Measurements from ENCODE around the gene TMEM190.
"Not testable (repeated sequence)": the region's sequence is repeated elsewhere in the genome, so short reads cannot be mapped to it uniquely, and the experiment has no call there.

The TMEM190 gene

GRCh38 chr19:55391702-55392615 lies 15.3 kb downstream of the TMEM190 start:
- no peak for DNase-seq

DNA sequence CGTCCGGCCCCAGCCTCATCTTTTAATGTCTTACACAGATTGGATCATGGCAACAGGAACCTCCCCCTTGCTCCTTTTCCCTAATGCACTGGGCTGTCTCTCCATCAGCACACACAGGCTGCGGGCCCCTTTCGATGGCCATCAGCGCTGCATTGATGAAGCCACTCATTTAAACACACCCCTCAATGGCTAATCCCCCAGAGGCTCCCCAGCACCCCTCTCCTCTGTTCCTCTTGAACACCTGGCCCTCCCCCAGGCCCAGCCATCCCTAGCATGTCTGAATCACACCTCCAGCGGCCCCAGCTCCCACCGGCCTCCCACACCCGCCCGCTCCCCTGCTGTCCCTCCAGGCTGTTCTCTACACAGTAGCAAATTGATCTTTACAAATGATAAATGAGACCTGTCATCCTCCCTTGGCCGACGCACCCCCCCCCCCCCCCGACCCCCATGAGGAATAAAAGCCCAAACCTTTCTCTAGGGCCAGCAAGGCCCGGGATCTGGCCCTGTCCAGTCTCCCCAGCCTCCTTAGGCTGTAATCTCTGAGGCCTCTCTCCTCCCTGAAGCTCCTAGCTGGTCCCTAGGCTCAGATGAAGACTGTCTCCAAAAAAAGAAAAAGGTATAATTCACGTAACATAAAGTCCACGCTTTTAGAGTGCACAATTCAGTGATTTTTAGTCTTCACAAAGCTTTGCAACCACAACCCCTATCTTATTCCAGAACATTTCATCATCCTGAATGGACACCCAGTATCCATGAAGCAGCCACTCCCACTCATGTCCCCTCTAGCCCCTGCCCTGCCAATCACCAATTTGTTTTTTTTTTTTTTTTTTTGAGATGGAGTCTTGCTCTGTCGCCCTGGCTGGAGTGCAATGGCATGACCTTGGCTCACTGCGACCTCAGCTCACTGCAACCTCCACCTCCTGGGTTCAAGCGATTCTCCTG lies 16.5 kb downstream of the TMEM190 start:
- DNase-seq: no peak

GRCh38 chr19:55398200-55398925 lies 21.7 kb downstream of the TMEM190 start:
- no peak for DNase-seq

DNA sequence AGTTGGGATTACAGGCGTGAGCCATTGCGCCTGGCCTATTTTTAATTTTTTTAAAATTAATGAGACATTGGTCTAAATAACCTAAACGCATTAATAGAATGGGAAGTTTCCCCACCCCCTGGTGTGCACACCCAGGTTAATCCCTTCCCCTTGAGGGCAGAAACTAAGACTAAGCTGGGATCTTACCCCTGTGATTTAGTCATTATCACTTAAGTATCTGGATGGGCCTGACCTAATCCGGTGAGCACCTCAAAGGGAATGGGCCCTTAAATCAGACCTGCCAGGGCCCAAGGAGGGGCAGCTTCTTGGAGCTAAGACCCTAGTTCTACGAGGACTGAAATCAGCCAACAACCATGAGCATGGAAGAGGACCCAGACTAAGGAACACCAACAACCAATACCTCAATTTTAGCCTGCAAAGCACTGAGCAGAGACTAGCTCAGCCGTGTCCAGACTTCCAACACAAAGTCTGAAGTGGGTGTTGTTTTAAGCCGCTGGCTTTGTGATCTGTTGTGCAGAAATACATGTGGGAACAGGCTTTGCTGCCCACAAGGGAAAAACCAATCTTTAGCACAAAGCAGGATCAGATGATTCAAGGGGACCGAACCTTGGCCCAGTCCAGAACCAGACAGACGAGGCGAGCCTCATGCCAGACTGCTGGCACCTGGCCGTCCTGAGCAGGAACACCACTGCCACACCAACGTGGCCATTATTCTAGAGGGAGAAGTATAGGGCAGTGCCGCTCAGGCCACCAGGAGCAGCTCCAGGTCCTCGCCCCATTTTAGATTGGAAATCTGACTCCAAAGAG lies 23.9 kb downstream of the TMEM190 start:
- no peak for DNase-seq

DNA sequence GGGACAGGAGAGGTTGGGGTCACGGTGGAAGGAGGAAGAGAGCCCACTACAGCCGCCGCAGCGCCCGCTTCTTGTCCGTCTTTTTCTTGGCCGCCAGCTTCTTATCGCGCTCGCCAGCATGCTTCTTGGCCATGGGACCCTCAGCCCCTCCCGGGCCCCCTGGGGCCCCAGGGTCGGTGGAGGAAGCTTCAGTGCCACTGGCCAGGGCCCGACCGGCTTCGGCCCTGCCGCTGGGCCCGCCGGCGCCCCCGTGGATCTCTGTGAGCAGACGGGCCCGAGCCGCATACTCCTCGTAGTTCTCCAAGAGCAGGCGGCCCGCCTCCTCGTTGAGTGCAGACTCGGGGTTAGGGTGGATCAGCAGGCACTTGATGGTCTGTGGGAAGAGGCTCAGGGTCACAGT lies 24.8 kb downstream of the TMEM190 start:
- DNase-seq: not testable (repeated sequence)

DNA sequence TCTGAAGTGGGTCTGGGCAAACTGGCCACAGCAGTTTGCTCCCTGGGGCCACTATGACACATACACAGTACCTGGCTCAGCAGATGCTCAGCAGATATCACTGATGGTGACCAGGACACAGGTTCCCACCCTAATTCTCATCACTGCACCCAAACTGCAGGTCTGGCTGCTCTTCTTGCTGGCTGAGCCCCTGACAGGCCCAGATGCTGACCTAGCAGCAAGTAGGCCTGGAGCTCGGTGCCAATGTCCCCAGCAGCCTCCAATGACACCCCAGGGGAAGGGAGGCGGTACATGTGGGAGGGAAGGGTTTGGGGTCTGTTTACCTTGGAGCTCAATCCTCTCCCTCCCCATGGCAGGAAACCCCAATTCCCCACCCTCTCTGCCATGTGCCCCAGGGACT lies 25.9 kb downstream of the TMEM190 start:
- no peak for DNase-seq

GRCh38 chr19:55405638-55406037 lies 29.0 kb downstream of the TMEM190 start:
- no peak for DNase-seq

DNA sequence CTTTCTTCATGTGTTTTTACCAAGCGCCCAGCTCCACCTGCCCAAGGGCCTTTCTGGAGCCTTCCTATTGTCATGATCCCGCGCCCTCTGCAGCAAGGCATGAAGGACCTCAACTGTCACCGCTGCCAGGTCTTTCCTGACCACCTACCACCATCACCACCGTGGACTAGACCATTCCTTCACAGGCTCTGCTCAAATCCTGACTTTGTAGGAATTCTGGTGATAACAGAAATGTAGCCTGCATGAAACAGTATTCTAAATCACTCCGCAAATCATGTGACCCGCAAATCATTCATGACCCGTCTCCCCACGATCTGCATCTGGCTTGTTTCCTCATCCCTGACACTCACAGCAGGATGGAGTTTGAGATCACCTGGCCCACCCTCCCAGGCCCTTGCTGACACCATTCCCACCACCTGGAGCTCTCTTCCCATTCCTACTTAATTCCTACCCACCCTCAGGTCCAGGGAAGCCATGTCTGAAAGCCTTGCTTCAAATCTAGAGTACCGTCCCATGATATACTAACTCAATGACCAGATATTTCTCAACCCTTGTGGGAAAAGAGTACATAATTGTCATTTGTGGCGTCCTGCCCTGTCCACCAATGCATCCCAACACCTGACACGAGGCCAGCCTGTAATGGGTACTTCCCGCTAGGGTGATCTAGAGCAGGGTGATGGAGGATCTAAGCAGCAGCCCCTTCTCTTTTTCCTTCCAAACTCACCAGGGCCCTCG lies 29.6 kb downstream of the TMEM190 start:
- no peak for DNase-seq

DNA sequence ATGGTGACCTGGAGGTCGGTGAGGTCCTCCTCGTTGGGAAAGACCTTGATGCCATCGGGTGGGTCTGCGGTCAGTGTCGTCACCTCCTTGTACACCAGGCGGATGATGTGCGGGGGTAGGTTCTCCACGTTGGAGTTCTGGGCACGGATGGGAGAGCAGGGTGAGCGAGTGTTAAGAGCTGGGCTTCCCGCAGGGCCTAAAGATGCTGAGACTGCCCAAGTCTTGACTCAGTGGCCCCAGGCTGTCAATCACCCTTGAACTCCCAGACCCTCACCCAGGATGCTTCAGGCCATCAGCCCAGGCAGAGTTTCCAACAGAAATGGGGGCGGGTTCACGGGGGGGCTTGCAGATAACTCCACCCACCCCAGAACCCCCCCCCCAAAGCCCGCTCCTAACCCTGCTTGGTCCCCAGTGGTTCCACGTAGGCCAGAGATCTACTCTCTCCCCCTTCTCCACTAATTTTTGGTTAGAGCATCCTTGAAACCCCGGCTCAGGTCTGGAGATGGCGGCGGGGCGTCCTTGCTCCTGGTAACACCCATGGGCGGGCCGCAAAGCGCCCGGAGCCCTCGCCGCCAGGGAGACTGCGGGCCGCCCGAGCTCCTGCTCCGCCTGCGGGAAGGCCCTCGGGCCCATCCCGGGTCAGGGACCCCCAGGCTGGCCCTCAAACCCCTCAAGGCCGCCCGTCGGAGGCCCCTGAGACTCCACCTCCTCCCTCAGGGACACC lies 30.4 kb downstream of the TMEM190 start:
- DNase-seq: no peak

DNA sequence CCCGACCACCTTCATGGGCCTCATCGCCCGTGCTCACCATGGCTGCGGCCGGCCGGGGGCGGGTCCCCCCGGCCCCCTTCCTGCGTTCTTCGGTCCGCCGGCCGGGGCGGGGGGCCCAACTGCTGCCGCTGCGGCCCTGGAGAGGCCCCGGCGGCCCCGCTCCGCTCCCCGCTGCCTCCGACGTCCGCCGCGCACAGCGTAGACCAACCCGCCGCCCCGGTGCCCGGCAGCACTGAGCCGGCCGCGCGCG lies 30.8 kb downstream of the TMEM190 start, which contains the start of gene UBE2S:
Gene UBE2S (minus strand): TSS at position 239 of the 250 bp plus-strand sequence. CDS start 199 bp downstream, at position 40.
- not testable (repeated sequence) for DNase-seq

- peak; percentile 95 to 96 for DNase-seq
Measured at GRCh38 chr19:55407800-55408532, 31.3 kb downstream of the TMEM190 start.

DNA sequence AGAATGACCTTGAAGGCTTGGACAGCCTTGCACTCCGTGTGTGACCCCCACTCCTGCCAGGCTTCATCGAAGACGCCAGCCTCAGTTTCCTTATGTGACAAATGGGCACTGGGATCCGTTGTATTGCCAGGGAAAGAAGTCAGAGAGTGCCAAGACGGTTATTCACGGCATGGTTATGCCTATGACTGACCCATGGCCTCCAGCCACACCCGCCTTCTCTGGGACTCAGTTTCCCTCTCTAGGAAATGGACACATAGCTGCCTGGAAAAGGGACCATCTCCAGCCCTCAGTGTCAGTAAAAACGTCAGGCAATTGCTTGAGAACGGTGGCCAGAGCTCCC lies 31.9 kb downstream of the TMEM190 start:
- no peak for DNase-seq

- not testable (repeated sequence) for DNase-seq
Measured at GRCh38 chr19:55409179-55409578, 32.6 kb downstream of the TMEM190 start.

DNA sequence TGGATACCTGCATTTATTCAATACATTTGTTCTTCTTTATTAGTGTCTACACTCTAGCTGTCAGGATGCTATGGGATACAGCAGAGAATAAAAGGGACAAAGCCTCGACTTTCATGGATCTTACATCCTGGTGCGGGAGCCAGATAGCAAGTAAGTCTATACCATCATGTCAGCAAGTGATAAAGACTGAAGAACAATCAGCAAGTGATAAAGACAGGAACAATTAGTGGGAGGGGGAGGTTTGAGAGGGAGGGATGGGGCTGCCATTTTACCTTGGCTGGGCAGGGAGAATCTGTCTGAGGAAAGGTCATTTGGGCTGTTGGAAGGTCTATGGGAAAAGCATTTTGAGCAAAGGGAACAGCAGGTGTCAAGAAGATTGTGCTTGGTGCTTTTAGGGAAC lies 33.5 kb downstream of the TMEM190 start:
- DNase-seq: no peak

DNA sequence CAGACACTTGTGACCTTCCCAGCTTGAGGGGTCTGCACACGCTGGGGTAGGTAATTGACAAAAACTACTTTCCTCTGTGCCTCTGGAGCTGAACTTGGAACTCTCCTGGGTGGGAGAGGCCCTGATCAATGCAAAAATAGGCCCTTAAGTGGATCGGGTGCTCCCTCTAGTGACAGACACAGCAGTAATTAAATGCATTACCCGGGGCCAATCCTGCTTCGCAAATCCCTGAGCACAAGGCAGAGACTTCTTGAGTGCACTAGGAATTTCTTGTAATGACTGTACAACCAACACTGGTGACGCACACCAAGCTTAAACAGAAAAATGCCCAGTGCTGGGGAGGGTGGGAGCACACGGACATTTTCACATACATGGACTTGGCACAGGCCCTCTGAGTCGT lies 41.6 kb downstream of the TMEM190 start:
- peak; percentile 49 to 63 for DNase-seq

GRCh38 chr19:55419103-55419502 lies 42.5 kb downstream of the TMEM190 start:
- DNase-seq: no peak

- DNase-seq: no peak
Measured at GRCh38 chr19:55419624-55420236, 43.1 kb downstream of the TMEM190 start.

GRCh38 chr19:55421281-55421680 lies 44.7 kb downstream of the TMEM190 start:
- DNase-seq: not testable (repeated sequence)

DNA sequence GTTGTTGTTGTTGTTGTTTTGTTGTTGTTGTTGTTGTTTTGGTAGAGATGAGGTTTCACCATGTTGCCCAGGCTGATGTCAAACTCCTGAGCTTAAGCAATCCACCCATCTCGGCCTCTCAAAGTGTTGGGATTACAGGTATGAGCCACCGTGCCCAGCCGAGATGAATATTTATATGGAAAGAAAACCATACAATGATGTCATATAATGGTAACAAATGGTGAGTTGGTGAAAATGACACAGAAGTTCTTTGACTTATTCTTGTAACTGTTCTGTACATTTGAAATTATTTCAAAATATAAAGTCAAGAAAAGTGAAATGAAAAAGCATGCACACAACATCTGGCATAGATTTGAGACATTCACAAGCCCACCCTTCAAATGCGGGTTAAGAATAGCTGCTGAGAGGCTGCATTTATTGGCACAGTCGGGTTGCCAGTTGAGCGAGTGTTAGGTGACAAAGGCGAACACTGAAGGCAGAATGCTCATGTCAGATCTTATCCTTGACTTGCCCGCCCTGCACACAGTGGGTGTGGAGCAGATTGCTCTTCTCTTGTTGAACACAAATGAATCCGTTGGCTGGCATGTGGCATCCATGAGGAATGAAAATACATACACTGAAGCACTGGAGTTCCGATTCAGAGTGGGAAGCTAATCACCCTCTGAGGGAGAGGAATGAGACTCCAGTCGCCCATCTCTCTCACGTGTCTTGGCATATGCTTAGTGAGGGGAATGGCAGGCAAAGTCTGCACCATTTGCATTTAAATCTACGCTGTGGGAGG lies 46.8 kb downstream of the TMEM190 start:
- DNase-seq: no peak

All from stimulated activated CD4-positive, alpha-beta T cell treated with anti-CD3 and anti-CD28 coated beads, Interleukin-2, amount 100 ng/mL, for 24 hours (primary cell).